HG02970 (cell line): Measurements from ENCODE around the gene PITRM1.

Experiments
- ATAC-seq: cut with Tn5 transposase; IDR thresholded peaks from one replicate; pipeline ENCODE4 v1.9.1; 2021; ENCODE audit warnings: mild to moderate bottlenecking, moderate library complexity, moderate number of reproducible peaks; ENCODE audit not compliant: unreplicated experiment, low FRiP score

PITRM1 gene

GRCh38 chr10:3090388-3090787, 82.2 kb downstream of the PITRM1 start:
- no peak for ATAC-seq
